H9 (cell line): ENCODE measurements around the gene UFSP2. TPM values are rescaled to one million over a fixed set of nuclear protein-coding genes. Genes with fewer than 3 reads are reported as not detected.

Experiments used
- DNase-seq: peaks from one replicate; pipeline ENCODE4 v3.0.0-alpha.2; 2017
- H2AFZ ChIP-seq: one replicate; pipeline ENCODE4 v1.6.1; 2013; ENCODE audit warnings: mild to moderate bottlenecking, low read length, control low read depth, moderate library complexity
- H2AK5ac ChIP-seq: 2 replicates; pipeline ENCODE4 v1.6.1; 2013; ENCODE audit warnings: low read length, control low read depth, mixed read lengths; ENCODE audit not compliant: insufficient read length
- H2BK120ac ChIP-seq: one replicate; pipeline ENCODE4 v1.6.1; 2013; ENCODE audit warnings: low read depth, mild to moderate bottlenecking, low read length, control low read depth, inconsistent platforms; ENCODE audit not compliant: poor library complexity, severe bottlenecking
- H2BK12ac ChIP-seq: 2 replicates; pipeline ENCODE4 v1.6.1; 2013; ENCODE audit warnings: low read length, control low read depth, mixed read lengths, low read depth; ENCODE audit not compliant: insufficient read length
- H2BK15ac ChIP-seq: 2 replicates; pipeline ENCODE4 v1.6.1; 2013; ENCODE audit warnings: low read depth, low read length, control low read depth
- H2BK20ac ChIP-seq: one replicate; pipeline ENCODE4 v1.6.1; 2013; ENCODE audit warnings: low read depth, mild to moderate bottlenecking, low read length, control low read depth, inconsistent platforms; ENCODE audit not compliant: poor library complexity, severe bottlenecking
- H2BK5ac ChIP-seq: 2 replicates; pipeline ENCODE4 v1.6.1; 2013; ENCODE audit warnings: low read length, control low read depth, mixed read lengths; ENCODE audit not compliant: insufficient read length
- H3K14ac ChIP-seq: 2 replicates; pipeline ENCODE4 v1.6.1; 2013; ENCODE audit warnings: low read length, control low read depth; ENCODE audit not compliant: insufficient read depth
- H3K18ac ChIP-seq: 2 replicates; pipeline ENCODE4 v1.6.1; 2013; ENCODE audit warnings: low read depth, mild to moderate bottlenecking, mixed read lengths, low read length, control low read depth; ENCODE audit not compliant: insufficient read length
- H3K23ac ChIP-seq: 2 replicates; pipeline ENCODE4 v1.6.1; 2013; ENCODE audit warnings: low read length, control low read depth, mixed read lengths, low read depth; ENCODE audit not compliant: insufficient read length
- H3K23me2 ChIP-seq: 2 replicates; pipeline ENCODE4 v1.6.1; 2013; ENCODE audit warnings: low read depth, mild to moderate bottlenecking, mixed read lengths, low read length, control low read depth; ENCODE audit not compliant: insufficient read length, poor library complexity, severe bottlenecking
- H3K27ac ChIP-seq: 2 replicates; pipeline ENCODE4 v1.5.1; 2013; ENCODE audit warnings: low read length, control low read depth, mixed read lengths, low read depth; ENCODE audit not compliant: insufficient read length
- H3K27me3 ChIP-seq: 2 replicates; pipeline ENCODE4 v1.6.1; 2013; ENCODE audit warnings: low read length, control low read depth, inconsistent platforms; ENCODE audit not compliant: insufficient read depth
- H3K4ac ChIP-seq: 2 replicates; pipeline ENCODE4 v1.6.1; 2013; ENCODE audit warnings: low read depth, mild to moderate bottlenecking, control low read depth, inconsistent platforms, low read length, moderate library complexity
- H3K4me1 ChIP-seq: 2 replicates; pipeline ENCODE4 v1.6.1; 2013; ENCODE audit warnings: low read length, control low read depth, inconsistent platforms; ENCODE audit not compliant: insufficient read depth
- H3K4me2 ChIP-seq: 2 replicates; pipeline ENCODE4 v1.6.1; 2013; ENCODE audit warnings: low read length, control low read depth, mixed read lengths; ENCODE audit not compliant: insufficient read length, insufficient read depth
- H3K56ac ChIP-seq: 2 replicates; pipeline ENCODE4 v1.6.1; 2013; ENCODE audit warnings: low read depth, mild to moderate bottlenecking, mixed read lengths, low read length, control low read depth; ENCODE audit not compliant: insufficient read length
- H3K79me1 ChIP-seq: 2 replicates; pipeline ENCODE4 v1.6.1; 2013; ENCODE audit warnings: low read depth, mild to moderate bottlenecking, moderate library complexity, low read length, control low read depth, inconsistent platforms; ENCODE audit not compliant: insufficient read depth, poor library complexity, severe bottlenecking
- H3K79me2 ChIP-seq: 2 replicates; pipeline ENCODE4 v1.6.1; 2013; ENCODE audit warnings: low read length, control low read depth, inconsistent platforms; ENCODE audit not compliant: insufficient read depth
- H3K9ac ChIP-seq: 2 replicates; pipeline ENCODE4 v1.6.1; 2013; ENCODE audit warnings: low read length, control low read depth, mixed read lengths; ENCODE audit not compliant: insufficient read length; ENCODE audit errors: extremely low read depth
- H3K9me3 ChIP-seq: one replicate; pipeline ENCODE4 v1.6.1; 2013; ENCODE audit warnings: low read depth, low read length, inconsistent platforms; ENCODE audit not compliant: control insufficient read depth
- H3T11ph ChIP-seq: one replicate; pipeline ENCODE4 v1.6.1; 2013; ENCODE audit warnings: mild to moderate bottlenecking, low read length, control low read depth, inconsistent platforms
- H4K20me1 ChIP-seq: one replicate; pipeline ENCODE4 v1.6.1; 2013; ENCODE audit not compliant: control insufficient read depth, insufficient read length, insufficient read depth
- H4K5ac ChIP-seq: 2 replicates; pipeline ENCODE4 v1.6.1; 2013; ENCODE audit warnings: low read depth, mild to moderate bottlenecking, mixed read lengths, low read length, control low read depth; ENCODE audit not compliant: insufficient read length
- H4K8ac ChIP-seq: replicated peaks from 2 replicates; pipeline ENCODE4 v1.6.1; 2013; ENCODE audit warnings: low read length, control low read depth, mixed read lengths, low read depth; ENCODE audit not compliant: insufficient read length
- H4K91ac ChIP-seq: 2 replicates; pipeline ENCODE4 v1.6.1; 2013; ENCODE audit warnings: low read depth, mild to moderate bottlenecking, moderate library complexity, mixed read lengths, low read length, control low read depth; ENCODE audit not compliant: insufficient read length
- H3K27ac Mint-ChIP-seq, 3 experiments: 2 replicates in 2 of 3; 3 replicates in 1 of 3; pipeline ENCODE4 v1.8.0; 2020 to 2021; ENCODE audit warnings: mixed read lengths in 3 of 3, mild to moderate bottlenecking in 1 of 3, moderate library complexity in 1 of 3
- H3K27me3 Mint-ChIP-seq: 2 replicates; pipeline ENCODE4 v1.8.0; 2021; ENCODE audit warnings: low read depth, mild to moderate bottlenecking, moderate library complexity, mixed read lengths
- H3K36me3 Mint-ChIP-seq, 3 experiments: 2 replicates in 2 of 3; 3 replicates in 1 of 3; pipeline ENCODE4 v1.8.0; 2020 to 2021; ENCODE audit warnings: low read depth in 3 of 3, mixed read lengths in 3 of 3; ENCODE audit not compliant: insufficient read depth in 1 of 3
- H3K4me1 Mint-ChIP-seq, 2 experiments: 2 replicates each; pipeline ENCODE4 v1.8.0; 2020; ENCODE audit warnings: mixed read lengths in 2 of 2
- H3K4me3 Mint-ChIP-seq, 2 experiments: 2 replicates in 1 of 2; 3 replicates in 1 of 2; pipeline ENCODE4 v1.8.0; 2020 to 2021; ENCODE audit warnings: mild to moderate bottlenecking in 2 of 2, mixed read lengths in 2 of 2, moderate library complexity in 1 of 2
- H3K9me3 Mint-ChIP-seq, 2 experiments: 2 replicates in 1 of 2; 3 replicates in 1 of 2; pipeline ENCODE4 v1.8.0; 2020; ENCODE audit warnings: mild to moderate bottlenecking in 2 of 2, mixed read lengths in 2 of 2, moderate library complexity in 1 of 2
- CTCF ChIP-seq: fragments of 200-600 bp; sonication (generic); conservative IDR thresholded peaks from 3 replicates; pipeline ENCODE4 v1.8.0; 2021; ENCODE audit warnings: antibody characterized with exemption, mild to moderate bottlenecking
- WGBS: extraction: QIAGEN DNeasy Blood & Tissue Kit; methylation state at CpG from one replicate; pipeline ENCODE4 v1.1.7; 2013; ENCODE audit warnings: missing lambda C conversion rate, low lambda C conversion rate, mixed read lengths; ENCODE audit not compliant: insufficient read length; ENCODE audit errors: extremely low coverage; 5-methylcytosine and 5-hydroxymethylcytosine counted together
- total RNA-seq: library from RNA; stranded (reverse); gene quantifications from 2 replicates; pipeline ENCODE4 v1.2.1, GENCODE V29; 2021

Gene UFSP2
- total RNA-seq, 1 experiment from 2014 or later = 41.1 TPM

DNA sequence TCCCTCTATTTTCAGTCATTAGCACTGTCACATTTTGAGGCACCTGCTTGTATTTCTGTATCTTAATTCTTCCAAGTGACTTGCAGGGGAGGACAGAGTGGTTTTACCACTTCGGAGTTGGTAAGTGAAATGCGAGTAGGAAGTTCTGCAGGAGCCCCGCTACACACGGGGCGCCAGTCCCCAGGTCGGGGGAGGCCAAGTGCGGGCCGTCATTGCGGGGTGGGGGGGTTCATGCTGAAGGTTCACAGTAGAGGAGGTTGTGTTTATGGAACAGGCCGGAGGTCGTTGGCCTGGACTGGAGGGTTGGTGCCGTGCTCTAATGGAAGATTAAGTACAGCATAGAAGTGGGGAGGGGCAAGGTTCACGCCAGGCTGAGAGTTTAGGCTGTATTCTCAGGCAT is 74.1 kb downstream of the UFSP2 start:
- no peaks in the 10 kb centered on the region for H3K27me3 Mint-ChIP-seq
- peaks cover 0 to 3% of the 10 kb centered on the region in 2 experiments; a peak in 1 of 5 replicates for H3K9me3 Mint-ChIP-seq
- no peak overlapping the region for H3K14ac ChIP-seq
- DNase-seq = no peak
- no peak overlapping the region for H4K91ac ChIP-seq
- no peak overlapping the region for H3K4ac ChIP-seq
- H3K9ac ChIP-seq = no peak overlapping the region
- no peaks in the 10 kb centered on the region for H4K20me1 ChIP-seq
- H3K27ac Mint-ChIP-seq = peak overlapping the region; percentile 20 to 49 (median 41); a peak in 3 of 7 replicates
- no peaks in the 10 kb centered on the region for H3K9me3 ChIP-seq
- H2BK20ac ChIP-seq = no peak overlapping the region
- no peak overlapping the region for H3K23ac ChIP-seq
- H3K56ac ChIP-seq = no peak overlapping the region
- H3K27ac ChIP-seq = no peak overlapping the region
- H3T11ph ChIP-seq = no peak overlapping the region
- H2BK12ac ChIP-seq = no peak overlapping the region
- no peak for TF ChIP-seq CTCF
- peaks cover 17 to 70% (median 53%) of the 10 kb centered on the region in 3 experiments for H3K36me3 Mint-ChIP-seq
- no CpG with 5 or more reads among the region's 13 CpGs for WGBS
- H2BK5ac ChIP-seq = no peak overlapping the region
- H4K8ac ChIP-seq = no peak overlapping the region
- no peak overlapping the region for H3K18ac ChIP-seq
- H3K4me3 Mint-ChIP-seq = no peak overlapping the region
- H3K79me1 ChIP-seq = no peaks in the 10 kb centered on the region
- H3K27me3 ChIP-seq = no peaks in the 10 kb centered on the region
- H2AK5ac ChIP-seq = no peak overlapping the region
- H2AFZ ChIP-seq = no peak overlapping the region
- H4K5ac ChIP-seq = no peak overlapping the region
- H3K4me1 ChIP-seq = no peaks in the 10 kb centered on the region
- no peaks in the 10 kb centered on the region for H3K23me2 ChIP-seq
- H3K4me1 Mint-ChIP-seq = peaks cover 17 to 34% of the 10 kb centered on the region in 2 experiments
- no peak overlapping the region for H2BK15ac ChIP-seq
- H3K4me2 ChIP-seq = no peak overlapping the region
- H2BK120ac ChIP-seq = no peak overlapping the region
- H3K79me2 ChIP-seq = no peaks in the 10 kb centered on the region

Other genes starting within 250 kb of the UFSP2 start
- 36.1 and 39.3 TPM in 2 replicates for gene CFAP97, start 222.0 kb downstream of the UFSP2 start, total RNA-seq
- 24.4 and 28.2 TPM in 2 replicates for gene SNX25, start 216.4 kb downstream of the UFSP2 start, total RNA-seq
- 0.20 and 0.46 TPM in 2 replicates for gene LRP2BP, start 30.0 kb downstream of the UFSP2 start, total RNA-seq
- gene ANKRD37, start 29.1 kb downstream of the UFSP2 start, total RNA-seq = 3.7 and 5.0 TPM in 2 replicates
- 2.3 and 3.8 TPM in 2 replicates for gene CCDC110, start 45.8 kb upstream of the UFSP2 start, total RNA-seq
- 12.0 and 13.1 TPM in 2 replicates for gene PDLIM3, start 109.5 kb upstream of the UFSP2 start, total RNA-seq